Adipose tissue (tissue), 3 donors: ENCODE results near the gene TSPYL1. TPM values are rescaled to one million over a fixed set of nuclear protein-coding genes. Genes with fewer than 3 reads are reported as not detected.
"Not testable (repeated sequence)": the region's sequence is repeated elsewhere in the genome, so short reads cannot be mapped to it uniquely, and the experiment has no call there.

Experiments used
- H3K27ac ChIP-seq: one replicate; pipeline ENCODE4 v1.5.1; 2013; ENCODE audit warnings: low read depth, low read length
- WGBS, 3 donors: extraction: QIAGEN DNeasy Blood & Tissue Kit; methylation state at CpG; one replicate each; pipeline ENCODE4 v1.1.7; 2013; 5-methylcytosine and 5-hydroxymethylcytosine counted together
- polyA plus RNA-seq, 3 donors: library from polyadenylated mRNA; stranded (reverse); fragments of 200-250 nt; gene quantifications; one replicate each; pipeline ENCODE4 v1.2.3, GENCODE V29; 2013
- donor health status: healthy with polysubstance abuse.
- donor health status: Bipolar disorder and iron deficiency.
- donor health status: healthy.

TSPYL1 gene
- polyA plus RNA-seq, 3 donors: 17.3 to 29.8 (median 28.2) TPM

- H3K27ac ChIP-seq: no peak overlapping the region
- 79 to 93% (median 84%) methylated on average over 3 of the region's 3 CpGs for WGBS, 3 donors
Observed at GRCh38 chr6:116301104-116301503, 21.4 kb upstream of the TSPYL1 start.

- 82 to 86% (median 82%) methylated on average over 1 of the region's 1 CpG for WGBS, 3 donors
- H3K27ac ChIP-seq: no peak overlapping the region
Observed at GRCh38 chr6:116300566-116300965, 20.8 kb upstream of the TSPYL1 start.

- no peak overlapping the region for H3K27ac ChIP-seq
Observed at GRCh38 chr6:116298973-116299372, 19.2 kb upstream of the TSPYL1 start.

- no peak overlapping the region for H3K27ac ChIP-seq
- WGBS, 3 donors: 88 to 98% (median 98%) methylated on average over 3 of the region's 3 CpGs
Observed at GRCh38 chr6:116298273-116298672, 18.5 kb upstream of the TSPYL1 start.

- no peak overlapping the region for H3K27ac ChIP-seq
- 92 to 100% (median 100%) methylated on average over 1 of the region's 1 CpG for WGBS, 3 donors
Observed at GRCh38 chr6:116292553-116292952, 12.8 kb upstream of the TSPYL1 start.

- H3K27ac ChIP-seq: no peak overlapping the region
- 61 to 87% (median 65%) methylated on average over 4 of the region's 4 CpGs for WGBS, 3 donors
Observed at GRCh38 chr6:116291701-116292396, 12.1 kb upstream of the TSPYL1 start.

- WGBS, 3 donors: 77 to 93% (median 81%) methylated on average over 2 of the region's 2 CpGs
- no peak overlapping the region for H3K27ac ChIP-seq
Observed at GRCh38 chr6:116290799-116291198, 11.1 kb upstream of the TSPYL1 start.

- WGBS, 3 donors: 81 to 92% (median 88%) methylated on average over 2 of the region's 2 CpGs
- H3K27ac ChIP-seq: no peak overlapping the region
Observed at GRCh38 chr6:116289876-116290275, 10.1 kb upstream of the TSPYL1 start.

- 88 to 94% (median 93%) methylated on average over 2 of the region's 2 CpGs for WGBS, 3 donors
- H3K27ac ChIP-seq: no peak overlapping the region
Observed at GRCh38 chr6:116287689-116288282, 8.1 kb upstream of the TSPYL1 start.

GRCh38 chr6:116286773-116287358 lies 7.1 kb upstream of the TSPYL1 start:
- no peak overlapping the region for H3K27ac ChIP-seq
- WGBS, 3 donors: 64 to 83% (median 64%) methylated on average over 1 of the region's 1 CpG

GRCh38 chr6:116284984-116285383 lies 5.3 kb upstream of the TSPYL1 start:
- 89 to 96% (median 95%) methylated on average over 4 of the region's 4 CpGs for WGBS, 3 donors

GRCh38 chr6:116283191-116283590 lies 3.5 kb upstream of the TSPYL1 start:
- no peak overlapping the region for H3K27ac ChIP-seq

More at GRCh38 chr6:116284984-116285383, 5.3 kb upstream of the TSPYL1 start:
- not testable (repeated sequence) for H3K27ac ChIP-seq

GRCh38 chr6:116282698-116283097 lies 3.0 kb upstream of the TSPYL1 start:
- no peak overlapping the region for H3K27ac ChIP-seq
- WGBS, 3 donors: 73 to 84% (median 74%) methylated on average over 2 of the region's 2 CpGs

More at GRCh38 chr6:116283191-116283590, 3.5 kb upstream of the TSPYL1 start:
- WGBS, 3 donors: 76 to 93% (median 86%) methylated on average over 1 of the region's 1 CpG

GRCh38 chr6:116280933-116281316 lies 1.2 kb upstream of the TSPYL1 start:
- WGBS, 3 donors: 84 to 89% (median 86%) methylated on average over 5 of the region's 5 CpGs
- no peak overlapping the region for H3K27ac ChIP-seq

GRCh38 chr6:116280161-116280932 lies 617 bp upstream of the TSPYL1 start:
- 7 to 18% (median 14%) methylated on average over 8 of the region's 8 CpGs for WGBS, 3 donors
- no peak overlapping the region for H3K27ac ChIP-seq

- H3K27ac ChIP-seq: peak overlapping the region; percentile 60
- 5 to 12% (median 9%) methylated on average over 12 of the region's 12 CpGs for WGBS, 3 donors
Observed at GRCh38 chr6:116278854-116279231, 887 bp downstream of the TSPYL1 start.

- 44 to 74% (median 74%) methylated on average over 11 of the region's 11 CpGs for whole genome bisulfite sequencing, 3 donors
- no peak overlapping the region for H3K27ac ChIP-seq
Observed at GRCh38 chr6:116278481-116278829, 1.3 kb downstream of the TSPYL1 start.

- H3K27ac ChIP-seq: no peak overlapping the region
- 15 to 32% (median 23%) methylated on average over 3 of the region's 3 CpGs for WGBS, 3 donors
Observed at GRCh38 chr6:116277124-116277523, 2.6 kb downstream of the TSPYL1 start.

- H3K27ac ChIP-seq: no peak overlapping the region
- WGBS, 3 donors: 59 to 79% (median 59%) methylated on average over 2 of the region's 2 CpGs
Observed at GRCh38 chr6:116271149-116271708, 8.5 kb downstream of the TSPYL1 start.
